Osteoblast (primary cell): ENCODE data around the gene TP53INP2. TPM values are rescaled to one million over a fixed set of nuclear protein-coding genes. Genes with fewer than 3 reads are reported as not detected.
"Not testable (repeated sequence)": the region's sequence is repeated elsewhere in the genome, so short reads cannot be mapped to it uniquely, and the experiment has no call there.

ENCODE experiments used
- DNase-seq: peaks from one replicate; pipeline ENCODE4 v3.0.0; 2011; ENCODE audit warnings: low spot score, mixed read lengths; ENCODE audit not compliant: insufficient read length; ENCODE audit errors: missing footprints
- H2AFZ ChIP-seq: 2 replicates; pipeline ENCODE4 v1.6.0; 2011; ENCODE audit warnings: mild to moderate bottlenecking, low read length
- H3K27ac ChIP-seq: 2 replicates; pipeline ENCODE4 v1.5.1; 2011; ENCODE audit warnings: mild to moderate bottlenecking, low read depth, low read length, moderate library complexity
- H3K27me3 ChIP-seq: 2 replicates; pipeline ENCODE4 v1.6.0; 2012; ENCODE audit warnings: mild to moderate bottlenecking, control low read depth, inconsistent platforms, low read length, moderate library complexity; ENCODE audit not compliant: insufficient read depth
- H3K36me3 ChIP-seq: 2 replicates; pipeline ENCODE4 v1.5.1; 2011; ENCODE audit warnings: mild to moderate bottlenecking, low read length, control low read depth, moderate library complexity; ENCODE audit not compliant: insufficient read depth
- H3K4me1 ChIP-seq: 2 replicates; pipeline ENCODE4 v1.5.1; 2011; ENCODE audit warnings: mild to moderate bottlenecking, low read length, control low read depth, moderate library complexity; ENCODE audit not compliant: insufficient read depth
- H3K4me2 ChIP-seq: 2 replicates; pipeline ENCODE4 v1.6.0; 2011; ENCODE audit warnings: mild to moderate bottlenecking, low read length; ENCODE audit not compliant: insufficient read depth
- H3K4me3 ChIP-seq: fragments of 200-600 bp; sonication (generic); 3 replicates; pipeline ENCODE4 v1.5.1; 2012; ENCODE audit warnings: mild to moderate bottlenecking, low read length, inconsistent platforms; ENCODE audit not compliant: insufficient read depth
- H3K79me2 ChIP-seq: 2 replicates; pipeline ENCODE4 v1.6.0; 2012; ENCODE audit warnings: mild to moderate bottlenecking, low read length, control low read depth, inconsistent platforms; ENCODE audit not compliant: insufficient read depth
- H3K9me3 ChIP-seq: 2 replicates; pipeline ENCODE4 v1.5.1; 2011; ENCODE audit warnings: low read depth, low read length, control low read depth
- H4K20me1 ChIP-seq: 2 replicates; pipeline ENCODE4 v1.6.0; 2012; ENCODE audit warnings: mild to moderate bottlenecking, low read length, control low read depth; ENCODE audit not compliant: insufficient read depth
- CTCF ChIP-seq: IDR thresholded peaks from 2 replicates; pipeline ENCODE4 v1.5.1; 2011; ENCODE audit warnings: mild to moderate bottlenecking, low read depth, low read length, moderate library complexity; ENCODE audit errors: extremely low read depth
- total RNA-seq: library from RNA; depleted of rRNA; stranded (reverse); fragments of >200 nt; gene quantifications from 2 replicates; pipeline ENCODE4 v1.2.3, GENCODE V29; 2012

The TP53INP2 gene
- total RNA-seq, 1 donor, result 8.0 TPM

- no peak for DNase-seq
- Histone ChIP-seq H3K4me3 (no peak overlapping the region), H3K4me2 (no peak overlapping the region), H4K20me1 (peaks cover 12% of the 10 kb centered on the region), H2AFZ (no peak overlapping the region), H3K27ac (no peak overlapping the region), H3K27me3 (no peaks in the 10 kb centered on the region), H3K36me3 (peaks cover 18% of the 10 kb centered on the region), H3K79me2 (no peaks in the 10 kb centered on the region), H3K9me3 (no peaks in the 10 kb centered on the region), H3K4me1 (peaks cover 32% of the 10 kb centered on the region)
- TF ChIP-seq CTCF, result no peak
Observed at GRCh38 chr20:34717230-34718095, 13.3 kb downstream of the TP53INP2 start.

GRCh38 chr20:34719242-34720017 lies 15.3 kb downstream of the TP53INP2 start:
- not testable (repeated sequence) for H3K4me2 ChIP-seq, H3K9me3 ChIP-seq, H3K27me3 ChIP-seq, H2AFZ ChIP-seq, DNase-seq, H4K20me1 ChIP-seq, H3K79me2 ChIP-seq, H3K4me3 ChIP-seq, H3K27ac ChIP-seq
- peaks cover 21% of the 10 kb centered on the region for H3K4me1 ChIP-seq
- peaks cover 28% of the 10 kb centered on the region for H3K36me3 ChIP-seq

GRCh38 chr20:34720266-34720665 lies 16.1 kb downstream of the TP53INP2 start:
- Histone ChIP-seq H4K20me1 (peaks cover 7% of the 10 kb centered on the region), H2AFZ (no peak overlapping the region), H3K4me2 (no peak overlapping the region), H3K9me3 (no peaks in the 10 kb centered on the region), H3K27ac (no peak overlapping the region), H3K79me2 (no peaks in the 10 kb centered on the region), H3K36me3 (peaks cover 24% of the 10 kb centered on the region), H3K4me3 (no peak overlapping the region), H3K4me1 (peaks cover 20% of the 10 kb centered on the region), H3K27me3 (no peaks in the 10 kb centered on the region)
- TF ChIP-seq CTCF, result no peak
- DNase-seq, result no peak

- not testable (repeated sequence) for H4K20me1 ChIP-seq, H3K79me2 ChIP-seq, H2AFZ ChIP-seq, DNase-seq, H3K4me2 ChIP-seq, H3K9me3 ChIP-seq, H3K27me3 ChIP-seq, H3K27ac ChIP-seq, H3K4me3 ChIP-seq
- Histone ChIP-seq H3K36me3 (peaks cover 41% of the 10 kb centered on the region), H3K4me1 (peaks cover 14% of the 10 kb centered on the region)
Observed at GRCh38 chr20:34722560-34722959, 18.4 kb downstream of the TP53INP2 start.
